Astrocyte (in vitro differentiated cells and primary cell): Measurements from ENCODE around the gene OVOL3. TPM values are rescaled to one million over a fixed set of nuclear protein-coding genes. Genes with fewer than 3 reads are reported as not detected.

Experiments
- DNase-seq: peaks from one replicate; pipeline ENCODE4 v3.0.0-alpha.2; 2010; ENCODE audit warnings: low read depth
- FAIRE-seq: peaks from 2 replicates; lab custom pipeline; 2011; peaks lifted over from hg19 to GRCh38; lab: Jason Lieb, UNC
- H2AFZ ChIP-seq: 2 replicates; pipeline ENCODE4 v1.6.0; 2012; ENCODE audit warnings: low read depth, low read length, inconsistent platforms
- H3K27ac ChIP-seq: 2 replicates; pipeline ENCODE4 v1.5.1; 2011; ENCODE audit warnings: low read depth, low read length, inconsistent platforms
- H3K27me3 ChIP-seq: 2 replicates; pipeline ENCODE4 v1.6.0; 2011; ENCODE audit warnings: low read length, inconsistent platforms; ENCODE audit not compliant: insufficient read depth
- H3K36me3 ChIP-seq: 2 replicates; pipeline ENCODE4 v1.5.1; 2011; ENCODE audit warnings: low read length, inconsistent platforms; ENCODE audit not compliant: insufficient read depth
- H3K4me1 ChIP-seq: 2 replicates; pipeline ENCODE4 v1.5.1; 2011; ENCODE audit warnings: low read length, inconsistent platforms; ENCODE audit not compliant: insufficient read depth
- H3K4me2 ChIP-seq: 2 replicates; pipeline ENCODE4 v1.6.0; 2012; ENCODE audit warnings: low read length, inconsistent platforms
- H3K4me3 ChIP-seq: 2 replicates; pipeline ENCODE4 v1.5.1; 2011; ENCODE audit warnings: low read depth, mild to moderate bottlenecking, low read length, inconsistent platforms; ENCODE audit not compliant: insufficient read depth
- H3K79me2 ChIP-seq: 2 replicates; pipeline ENCODE4 v1.6.0; 2012; ENCODE audit warnings: mild to moderate bottlenecking, low read length, inconsistent platforms; ENCODE audit not compliant: insufficient read depth
- H3K9ac ChIP-seq: 2 replicates; pipeline ENCODE4 v1.6.0; 2012; ENCODE audit warnings: mild to moderate bottlenecking, low read length, inconsistent platforms
- H3K9me3 ChIP-seq: 2 replicates; pipeline ENCODE4 v1.5.1; 2012; ENCODE audit warnings: low read depth, mild to moderate bottlenecking, low read length, inconsistent platforms; ENCODE audit not compliant: insufficient read depth
- H4K20me1 ChIP-seq: 2 replicates; pipeline ENCODE4 v1.6.0; 2012; ENCODE audit warnings: low read length, inconsistent platforms; ENCODE audit not compliant: insufficient read depth
- H3K27ac Mint-ChIP-seq: one replicate; pipeline ENCODE4 v1.8.0; 2021; ENCODE audit warnings: mild to moderate bottlenecking, mixed read lengths; ENCODE audit not compliant: unreplicated experiment
- H3K27me3 Mint-ChIP-seq: one replicate; pipeline ENCODE4 v1.8.0; 2021; ENCODE audit warnings: low read depth, mixed read lengths; ENCODE audit not compliant: unreplicated experiment
- H3K36me3 Mint-ChIP-seq: one replicate; pipeline ENCODE4 v1.8.0; 2021; ENCODE audit warnings: low read depth, mixed read lengths; ENCODE audit not compliant: unreplicated experiment
- H3K4me1 Mint-ChIP-seq: one replicate; pipeline ENCODE4 v1.8.0; 2021; ENCODE audit warnings: low read depth, mixed read lengths; ENCODE audit not compliant: unreplicated experiment
- H3K4me3 Mint-ChIP-seq: one replicate; pipeline ENCODE4 v1.8.0; 2021; ENCODE audit warnings: mild to moderate bottlenecking, moderate library complexity, mixed read lengths; ENCODE audit not compliant: unreplicated experiment
- H3K9me3 Mint-ChIP-seq: one replicate; pipeline ENCODE4 v1.8.0; 2021; ENCODE audit warnings: mild to moderate bottlenecking, mixed read lengths; ENCODE audit not compliant: unreplicated experiment
- CTCF ChIP-seq: IDR thresholded peaks from 2 replicates; pipeline ENCODE4 v1.5.1; 2011; ENCODE audit warnings: low read depth, mild to moderate bottlenecking, inconsistent platforms, low read length, moderate library complexity; ENCODE audit not compliant: insufficient read depth
- EZH2 ChIP-seq: IDR thresholded peaks from 2 replicates; pipeline ENCODE4 v1.6.1; 2012; ENCODE audit warnings: mild to moderate bottlenecking, low read length, inconsistent platforms; ENCODE audit not compliant: insufficient read depth
- total RNA-seq: library from RNA; stranded (reverse); gene quantifications from 2 replicates; pipeline ENCODE4 v1.2.1, GENCODE V29; 2021

The OVOL3 gene
- total RNA-seq, 1 donor from 2014 or later, result not detected

DNA sequence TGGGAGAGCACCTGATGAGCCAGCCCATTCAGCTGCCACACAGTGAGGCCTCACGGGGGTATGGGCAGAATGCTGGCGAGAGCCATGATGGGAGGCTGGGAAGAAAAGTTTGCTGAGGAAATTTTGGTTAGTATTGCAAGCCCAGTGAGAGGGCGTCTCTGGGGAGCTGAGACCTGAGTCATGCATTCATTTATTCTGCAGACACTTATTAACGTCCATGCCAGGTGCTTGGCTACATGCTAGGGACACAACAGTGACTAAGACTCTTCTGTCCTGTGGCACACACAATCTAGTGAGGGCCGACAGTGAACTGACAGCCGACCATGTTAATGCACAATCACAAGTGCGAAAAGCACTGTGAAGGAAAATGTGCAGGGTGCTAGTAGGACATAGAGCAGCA is 29.0 kb upstream of the OVOL3 start:
- H3K9me3 ChIP-seq, result no peaks in the 10 kb centered on the region
- H3K27ac ChIP-seq, result no peak overlapping the region
- no peak for TF ChIP-seq CTCF
- no peak for TF ChIP-seq EZH2
- no peak for FAIRE-seq
- H3K79me2 ChIP-seq, result no peaks in the 10 kb centered on the region
- H4K20me1 ChIP-seq, result no peaks in the 10 kb centered on the region
- H3K4me2 ChIP-seq, result no peak overlapping the region
- no peaks in the 10 kb centered on the region for H3K4me1 ChIP-seq
- no peaks in the 10 kb centered on the region for H3K27me3 ChIP-seq
- no peaks in the 10 kb centered on the region for H3K4me1 Mint-ChIP-seq
- no peak overlapping the region for H2AFZ ChIP-seq
- no peak overlapping the region for H3K4me3 ChIP-seq
- no peak overlapping the region for H3K27ac Mint-ChIP-seq
- DNase-seq, result no peak
- peaks cover 2% of the 10 kb centered on the region for H3K36me3 ChIP-seq
- no peak overlapping the region for H3K9ac ChIP-seq
- no peaks in the 10 kb centered on the region for H3K9me3 Mint-ChIP-seq
- no peak overlapping the region for H3K4me3 Mint-ChIP-seq
- peaks cover 5% of the 10 kb centered on the region for H3K27me3 Mint-ChIP-seq
- peaks cover 8% of the 10 kb centered on the region for H3K36me3 Mint-ChIP-seq

GRCh38 chr19:36082916-36083315 is 28.0 kb upstream of the OVOL3 start:
- H3K4me3 Mint-ChIP-seq, result no peak overlapping the region
- FAIRE-seq (no peak), DNase-seq (no peak)
- Histone ChIP-seq H3K27me3 (no peaks in the 10 kb centered on the region), H4K20me1 (no peaks in the 10 kb centered on the region), H2AFZ (no peak overlapping the region), H3K36me3 (peaks cover 2% of the 10 kb centered on the region), H3K9me3 (no peaks in the 10 kb centered on the region), H3K4me3 (no peak overlapping the region), H3K27ac (no peak overlapping the region), H3K79me2 (no peaks in the 10 kb centered on the region), H3K4me1 (no peaks in the 10 kb centered on the region), H3K4me2 (no peak overlapping the region), H3K9ac (no peak overlapping the region)
- H3K27ac Mint-ChIP-seq, result no peak overlapping the region
- H3K36me3 Mint-ChIP-seq, result peaks cover 8% of the 10 kb centered on the region
- H3K27me3 Mint-ChIP-seq, result peaks cover 5% of the 10 kb centered on the region
- no peaks in the 10 kb centered on the region for H3K9me3 Mint-ChIP-seq
- H3K4me1 Mint-ChIP-seq, result no peaks in the 10 kb centered on the region
- TF ChIP-seq CTCF (no peak), EZH2 (no peak)

DNA sequence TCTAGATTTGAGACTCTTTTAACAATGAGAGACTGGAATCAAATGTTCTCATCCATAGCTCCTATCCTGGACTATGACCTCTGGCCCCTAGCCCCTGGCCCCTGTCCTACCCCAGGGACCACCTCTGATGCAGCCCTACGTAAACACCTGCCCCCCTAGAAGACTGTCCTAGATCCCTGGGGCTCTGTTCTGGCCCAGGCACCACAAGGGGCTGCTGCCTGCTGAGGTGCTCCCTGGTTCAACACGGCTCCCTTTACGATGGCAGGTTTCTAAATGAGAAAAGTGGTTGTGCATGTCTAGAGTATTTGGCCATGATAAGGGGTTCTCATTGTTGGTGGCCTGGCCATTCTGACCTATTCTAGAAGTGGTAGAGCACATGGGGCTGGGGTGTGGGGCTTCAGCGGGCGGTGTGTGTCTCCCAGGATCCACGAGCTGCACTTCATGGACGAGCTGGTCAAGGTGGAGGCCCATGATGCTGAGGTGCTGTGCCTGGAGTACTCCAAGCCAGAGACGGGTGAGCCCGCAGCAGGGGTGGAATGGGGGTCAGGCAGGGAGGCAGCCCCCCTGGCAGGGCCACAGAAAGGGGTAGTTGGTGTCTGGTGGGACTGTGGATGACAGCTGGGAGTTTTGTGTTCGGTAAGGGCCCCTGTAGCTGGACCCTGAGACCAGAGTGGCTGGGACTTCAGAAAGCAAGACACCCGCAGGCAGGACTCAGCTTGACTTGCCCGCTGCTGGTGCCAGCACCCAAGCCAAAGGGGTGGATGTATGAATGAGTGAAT is 26.5 kb upstream of the OVOL3 start:
- no peak overlapping the region for H3K4me2 ChIP-seq
- Mint-ChIP-seq H3K36me3 (peaks cover 13% of the 10 kb centered on the region), H3K4me1 (no peaks in the 10 kb centered on the region), H3K4me3 (no peak overlapping the region), H3K27ac (no peak overlapping the region), H3K27me3 (peaks cover 8% of the 10 kb centered on the region), H3K9me3 (no peaks in the 10 kb centered on the region)
- H3K27me3 ChIP-seq, result no peaks in the 10 kb centered on the region
- no peak for TF ChIP-seq CTCF
- no peak for TF ChIP-seq EZH2
- no peaks in the 10 kb centered on the region for H3K79me2 ChIP-seq
- H3K9me3 ChIP-seq, result no peaks in the 10 kb centered on the region
- no peak overlapping the region for H3K27ac ChIP-seq
- H3K4me1 ChIP-seq, result no peaks in the 10 kb centered on the region
- H3K4me3 ChIP-seq, result no peak overlapping the region
- DNase-seq (no peak), FAIRE-seq (no peak)
- H2AFZ ChIP-seq, result no peak overlapping the region
- no peaks in the 10 kb centered on the region for H4K20me1 ChIP-seq
- no peak overlapping the region for H3K9ac ChIP-seq
- peaks cover 2% of the 10 kb centered on the region for H3K36me3 ChIP-seq
